Mesenteric fat pad (tissue), 1 donor: Measurements from ENCODE around the gene AKIP1. TPM values are rescaled to one million over a fixed set of nuclear protein-coding genes. Genes with fewer than 3 reads are reported as not detected.
A peak's percentile ranks its signal among the peaks of the same experiment; 100 is the strongest.
"Not testable (repeated sequence)": the region's sequence is repeated elsewhere in the genome, so short reads cannot be mapped to it uniquely, and the experiment has no call there.

Experiments used
- DNase-seq: peaks from one replicate; pipeline ENCODE4 v3.0.0-alpha.2; 2020; ENCODE audit warnings: low spot score
- long read RNA-seq: library from polyadenylated mRNA; unstranded; transcript quantifications from one replicate; pipeline ENCODE4 v2.0.0, GENCODE V29; 2020
- total RNA-seq: library from RNA; stranded (reverse); fragmentation: NEBNext Ultra II Directional; extraction: Animal tissue kit (Norgen Biotek cat#: 25700); gene quantifications from one replicate; pipeline ENCODE4 v1.2.1, GENCODE V29; 2021
- donor health status: DM: yes; HTN: yes; CAD: no.

The AKIP1 gene, protein sequence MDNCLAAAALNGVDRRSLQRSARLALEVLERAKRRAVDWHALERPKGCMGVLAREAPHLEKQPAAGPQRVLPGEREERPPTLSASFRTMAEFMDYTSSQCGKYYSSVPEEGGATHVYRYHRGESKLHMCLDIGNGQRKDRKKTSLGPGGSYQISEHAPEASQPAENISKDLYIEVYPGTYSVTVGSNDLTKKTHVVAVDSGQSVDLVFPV
- 12.8 TPM for total RNA-seq
- long read RNA-seq, transcript AKIP1-201 (5 exons, 1,247 nt): major isoform, 9 of 32 reads
- long read RNA-seq, transcript AKIP1-203 (6 exons, 1,327 nt): major isoform, 9 of 32 reads
- long read RNA-seq, transcript AKIP1-210 (5 exons, 1,022 nt): minor isoform, 5 of 32 reads
- long read RNA-seq, partial matches to known transcripts: 0 of 32 reads
- long read RNA-seq, other reads (novel, unspliced or antisense): 6 of 32 reads

DNA sequence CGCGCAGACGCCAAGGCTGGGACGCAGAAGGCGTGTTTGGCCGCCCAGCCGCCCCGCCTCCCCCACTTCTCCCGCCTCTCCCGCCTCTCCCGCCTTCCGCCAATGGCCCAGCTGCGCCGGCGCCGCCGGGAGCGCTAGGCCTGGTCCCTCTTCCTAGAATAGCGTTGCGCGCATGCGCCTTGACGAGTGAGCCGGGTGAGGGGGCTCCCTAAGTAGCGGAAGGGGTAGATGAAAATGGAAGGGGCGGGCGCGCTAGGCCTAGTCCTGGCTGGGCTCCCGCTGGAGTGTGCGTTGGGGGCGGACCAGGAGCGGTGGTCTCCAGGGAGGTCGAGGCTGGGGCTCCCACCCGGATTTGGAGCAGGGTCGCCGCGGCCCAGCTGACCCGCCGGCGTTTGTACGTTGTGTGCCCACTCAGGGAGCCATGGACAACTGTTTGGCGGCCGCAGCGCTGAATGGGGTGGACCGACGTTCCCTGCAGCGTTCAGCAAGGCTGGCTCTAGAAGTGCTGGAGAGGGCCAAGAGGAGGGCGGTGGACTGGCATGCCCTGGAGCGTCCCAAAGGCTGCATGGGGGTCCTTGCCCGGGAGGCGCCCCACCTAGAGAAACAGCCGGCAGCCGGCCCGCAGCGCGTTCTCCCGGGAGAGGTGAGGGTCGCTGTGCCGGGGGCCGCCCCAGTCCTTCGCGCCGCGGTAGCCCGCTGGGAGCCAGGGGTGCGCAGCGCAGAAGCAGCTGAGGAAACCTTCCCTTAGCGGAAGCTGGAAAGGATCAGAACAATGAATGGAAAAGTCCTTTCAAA lies at the start of gene AKIP1:
Gene AKIP1 (plus strand): TSS at position 161 of the 795 bp plus-strand sequence. CDS start 261 bp downstream, at position 422.
- DNase-seq: peak; percentile 97

DNA sequence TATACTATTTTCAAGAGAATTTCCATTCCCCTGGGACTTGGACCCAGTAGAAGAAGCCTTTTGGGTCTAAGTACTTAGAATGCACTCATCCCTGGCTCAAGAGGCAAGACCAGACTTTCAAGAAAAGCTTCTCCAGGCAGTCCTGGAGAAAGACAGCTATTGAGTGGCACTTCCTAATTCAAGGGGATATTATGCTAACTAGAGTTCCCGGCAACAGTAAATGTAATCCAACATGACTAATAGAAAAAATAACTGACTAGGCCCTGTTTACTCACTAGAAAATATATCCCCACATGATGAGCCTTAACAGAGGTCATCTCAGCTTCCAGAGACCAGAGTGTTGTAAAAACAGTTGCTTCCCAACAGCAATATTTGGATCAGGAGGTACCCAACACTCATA lies 47.2 kb upstream of the AKIP1 start:
- no peak for DNase-seq

DNA sequence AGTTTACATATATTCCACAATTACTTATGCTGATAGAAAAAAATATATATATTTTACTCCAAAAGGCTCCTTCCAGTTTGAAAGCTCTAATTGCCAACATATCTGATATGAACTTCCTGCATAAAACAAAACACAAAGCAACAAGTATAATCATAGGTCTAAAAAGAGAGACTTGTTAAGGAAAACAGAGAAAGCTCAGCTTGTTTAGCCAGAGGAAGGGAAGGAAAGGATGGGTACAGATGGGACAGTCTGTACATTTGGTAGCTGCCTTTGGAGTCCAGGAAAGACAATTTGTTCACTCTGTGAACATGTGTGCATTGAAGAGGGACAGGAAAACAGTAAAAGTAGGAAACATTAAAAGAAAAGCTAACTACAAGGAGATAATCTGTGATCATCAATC lies 45.7 kb upstream of the AKIP1 start:
- no peak for DNase-seq

DNA sequence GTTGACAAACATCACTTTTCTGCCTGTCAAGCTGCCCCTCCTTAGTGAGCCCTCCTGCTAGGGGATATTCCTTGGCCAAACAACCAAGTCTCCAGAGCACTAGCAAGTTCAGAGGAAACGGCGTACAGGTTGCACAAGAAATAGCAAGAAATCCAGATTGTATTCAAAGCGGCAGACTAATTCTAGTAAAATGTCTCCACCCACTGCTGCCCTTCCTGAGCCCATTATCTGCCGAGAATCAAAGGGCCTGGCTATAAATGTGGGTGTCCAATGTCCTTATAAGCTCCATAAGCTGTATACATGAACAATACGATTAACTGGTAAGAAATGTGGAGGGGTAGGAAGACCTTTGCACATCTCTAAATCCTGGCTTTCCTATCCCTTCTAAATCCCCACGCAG lies 44.0 kb upstream of the AKIP1 start:
- no peak for DNase-seq

DNA sequence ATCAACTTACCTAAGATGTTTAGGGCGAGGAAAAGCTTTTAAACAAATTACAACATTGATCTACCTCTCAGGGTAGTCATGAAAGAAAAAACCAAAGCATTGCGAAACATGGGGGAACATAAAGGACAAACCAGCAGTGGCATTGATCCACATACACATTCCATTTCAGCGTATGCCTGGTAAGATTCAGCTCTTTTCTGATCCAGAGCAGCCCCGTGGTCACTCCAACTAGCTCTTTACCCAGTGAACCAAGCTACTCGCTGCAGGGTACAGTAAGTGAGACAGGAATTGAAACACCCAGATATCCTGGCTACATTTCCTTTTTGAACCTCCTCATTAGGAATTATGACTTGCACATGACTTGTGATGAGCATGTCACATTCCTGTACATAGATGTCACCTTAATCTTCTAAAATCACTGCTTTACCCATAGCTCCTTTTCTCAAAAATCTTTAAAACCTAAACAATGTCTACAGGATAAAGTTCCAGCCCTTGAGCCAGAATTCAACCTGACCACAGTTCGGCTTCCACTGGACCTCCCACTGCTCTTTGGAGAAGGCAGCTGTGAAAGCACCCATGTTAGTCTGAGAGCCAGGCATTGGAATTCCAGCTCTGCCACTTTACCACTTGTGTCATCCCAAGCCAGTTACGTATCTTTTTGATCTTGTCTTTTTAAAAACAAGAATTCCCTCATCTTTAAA lies 42.9 kb upstream of the AKIP1 start:
- DNase-seq: no peak

DNA sequence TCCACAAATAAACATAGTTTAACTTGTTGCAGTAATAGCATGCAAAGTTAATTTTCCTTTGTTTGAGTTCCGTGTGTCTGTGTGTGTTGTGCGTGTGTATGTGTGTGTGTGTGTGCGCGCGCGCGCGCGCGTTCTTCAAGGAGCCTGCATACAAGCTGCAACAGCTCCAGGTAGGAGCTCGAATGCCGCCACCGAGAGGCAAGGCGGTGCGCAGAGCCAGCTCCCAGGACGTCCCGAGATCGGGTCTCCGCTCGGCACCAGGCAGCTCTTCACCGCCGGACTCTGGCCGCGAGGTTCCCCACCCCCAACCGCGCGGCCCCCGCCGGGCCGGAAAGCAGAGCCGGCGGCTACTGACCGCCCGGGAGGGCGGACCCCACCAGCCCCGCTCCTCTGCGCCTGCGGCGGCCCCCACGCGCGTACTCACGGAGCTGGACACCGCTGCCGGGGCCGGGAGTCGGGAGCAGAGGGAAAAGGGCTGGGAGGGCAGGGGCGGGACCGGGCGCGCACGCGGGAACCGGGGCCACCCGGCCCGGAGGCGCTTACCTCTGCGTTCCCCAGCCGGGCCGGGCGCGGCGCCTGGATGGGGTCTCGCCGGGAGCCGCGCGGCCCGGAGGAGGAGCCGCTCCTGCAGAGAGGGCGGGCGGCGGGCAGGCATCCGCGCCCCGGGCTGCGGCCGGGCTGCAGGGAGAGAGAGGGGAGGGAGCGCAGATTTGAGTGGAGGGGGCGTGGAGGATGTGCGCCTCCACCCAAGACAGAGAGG lies 40.4 kb upstream of the AKIP1 start:
- no peak for DNase-seq

DNA sequence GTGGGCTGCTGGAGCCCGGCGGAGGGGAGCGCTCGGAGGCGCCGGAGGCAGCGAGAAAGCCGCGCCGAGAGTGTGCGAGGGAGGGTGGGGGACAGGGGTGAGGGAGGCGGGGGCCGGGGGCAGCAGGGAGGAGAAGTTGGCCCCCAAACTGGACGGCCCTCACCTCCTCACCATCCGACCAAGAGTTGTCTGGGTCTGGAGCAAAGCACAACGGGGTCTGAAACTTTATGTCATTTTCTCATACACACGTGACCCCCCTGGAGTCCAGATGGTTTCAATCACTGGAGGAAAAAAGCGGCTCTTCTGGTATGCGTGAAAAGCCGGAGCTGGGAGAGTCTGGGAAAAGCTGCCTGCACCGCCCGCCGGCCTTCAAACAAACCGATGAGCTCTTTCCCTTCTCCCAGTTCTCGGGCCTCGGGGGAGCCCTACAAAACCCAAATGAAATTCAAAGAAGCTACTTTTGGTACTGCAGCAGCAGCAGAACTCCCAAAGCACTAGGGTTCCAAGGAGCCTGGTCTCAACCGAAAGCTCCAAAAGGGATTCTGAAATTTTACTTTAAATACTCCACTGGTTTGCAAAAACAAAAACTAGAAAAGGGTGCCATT lies 39.7 kb upstream of the AKIP1 start:
- DNase-seq: no peak

DNA sequence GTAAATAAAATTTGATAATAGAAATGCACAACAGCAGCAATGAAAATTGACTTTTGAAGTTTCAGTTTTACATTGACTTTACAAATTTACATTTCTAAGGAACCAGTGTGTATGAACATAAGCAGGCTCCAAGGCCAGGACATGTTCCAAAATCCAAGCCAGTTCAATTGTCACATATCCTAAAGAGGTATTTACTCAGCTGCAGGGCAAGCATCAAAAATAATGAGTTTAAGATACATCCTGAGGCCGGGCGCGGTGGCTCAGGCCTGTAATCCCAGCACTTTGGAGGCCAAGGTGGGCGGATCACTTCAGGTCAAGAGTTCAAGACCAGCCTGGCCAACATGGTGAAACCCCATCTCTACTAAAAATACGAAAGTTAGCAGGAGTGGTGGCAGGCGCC lies 39.0 kb upstream of the AKIP1 start:
- DNase-seq: no peak

DNA sequence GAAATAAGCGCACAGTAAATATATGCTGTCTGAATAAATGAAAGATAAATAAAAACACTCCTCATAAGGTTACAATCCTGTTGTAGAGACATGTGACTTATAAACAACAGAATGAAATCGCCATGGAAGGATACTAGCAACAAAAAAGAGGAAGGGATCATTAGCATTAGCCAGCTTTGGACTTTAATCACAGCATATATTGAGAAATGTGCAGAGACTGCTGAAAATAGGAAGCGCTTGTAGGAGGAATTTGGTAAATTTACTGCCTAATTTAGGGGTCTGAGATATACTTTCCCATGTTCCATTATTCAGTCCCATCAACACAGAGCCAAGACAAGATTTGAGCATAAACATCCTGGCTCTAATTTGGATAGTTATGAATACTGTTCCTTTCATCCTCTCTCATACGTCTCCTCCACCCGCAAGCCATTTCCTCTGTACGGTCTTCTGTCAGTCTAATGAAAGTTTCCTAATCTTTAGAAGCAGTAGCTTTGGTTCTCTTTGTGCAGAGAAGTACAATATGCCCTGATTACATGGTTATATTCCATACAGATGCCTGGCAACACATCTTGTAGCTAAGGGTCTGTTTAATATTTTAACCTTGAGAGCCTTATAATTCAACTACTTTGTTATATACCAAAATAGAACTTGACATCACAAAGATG lies 37.1 kb upstream of the AKIP1 start:
- DNase-seq: no peak

DNA sequence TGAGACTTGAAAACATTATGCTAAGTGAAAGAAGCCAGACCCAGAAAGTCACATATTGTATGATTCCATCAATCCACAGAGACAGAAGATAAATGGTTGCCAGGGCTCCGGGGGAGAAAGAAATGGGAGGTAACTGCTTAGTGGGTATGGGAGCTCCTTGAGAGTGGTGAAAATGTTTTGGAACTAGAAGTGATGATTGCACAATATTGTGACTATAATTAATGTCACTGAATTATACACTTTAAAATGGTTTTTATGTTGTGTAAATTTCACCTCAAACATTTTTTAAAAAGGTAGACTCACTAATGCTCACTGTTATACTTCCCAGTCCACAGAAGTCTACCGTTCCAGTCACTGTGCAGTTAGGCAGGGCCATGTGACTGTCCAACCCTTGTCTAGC lies 32.2 kb upstream of the AKIP1 start:
- no peak for DNase-seq

DNA sequence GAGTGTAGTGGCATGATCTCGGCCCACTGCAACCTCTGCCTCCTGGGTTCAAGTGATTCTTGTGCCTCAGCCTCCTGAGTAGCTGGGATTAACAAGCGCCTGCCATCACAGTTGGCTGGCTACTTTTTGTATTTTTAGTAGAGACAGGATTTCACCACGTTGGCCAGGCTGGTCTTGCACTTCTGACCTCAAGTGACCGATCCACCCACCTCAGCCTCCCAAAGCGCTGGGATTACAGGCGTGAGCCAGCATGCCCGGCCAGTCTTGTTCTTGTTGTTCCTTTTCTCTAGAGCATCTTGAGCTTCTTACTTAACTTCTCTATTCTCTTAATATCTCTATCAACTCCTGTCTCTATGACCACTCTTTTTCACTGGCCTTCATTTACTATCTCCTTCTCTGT lies 29.4 kb upstream of the AKIP1 start:
- DNase-seq: not testable (repeated sequence)

DNA sequence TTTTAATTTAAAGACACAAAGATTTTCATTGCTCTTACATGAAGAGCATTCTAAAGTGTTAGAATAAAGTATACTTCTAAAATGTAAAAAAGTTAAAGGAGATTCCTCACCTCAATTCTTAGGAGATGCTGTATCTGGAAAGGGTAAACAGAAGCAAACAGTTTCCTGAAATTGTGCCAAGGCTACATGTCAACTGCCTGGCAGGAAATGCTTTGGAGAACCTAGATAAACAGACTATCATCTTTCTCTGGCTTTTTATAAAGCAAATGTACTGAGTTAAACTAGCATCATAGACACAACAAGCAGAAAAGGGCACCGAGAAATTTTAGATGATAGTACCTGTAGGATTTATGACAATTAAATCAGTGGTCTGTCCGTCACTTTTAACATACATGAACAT lies 24.7 kb upstream of the AKIP1 start:
- DNase-seq: no peak

DNA sequence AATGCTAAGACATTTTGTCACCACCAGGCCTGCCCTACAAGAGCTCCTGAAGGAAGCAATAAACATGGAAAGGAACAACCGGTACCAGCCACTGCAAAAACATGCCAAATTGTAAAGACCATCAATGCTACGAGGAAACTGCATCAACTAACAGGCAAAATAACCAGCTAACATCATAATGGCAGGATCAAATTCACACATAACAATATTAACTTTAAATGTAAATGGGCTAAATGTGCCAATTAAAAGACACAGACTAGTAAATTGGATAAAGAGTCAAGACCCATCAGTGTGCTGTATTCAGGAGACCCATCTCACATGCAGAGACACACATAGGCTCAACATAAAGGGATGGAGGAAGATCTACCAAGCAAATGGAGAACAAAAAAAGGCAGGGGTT lies 19.8 kb upstream of the AKIP1 start:
- DNase-seq: not testable (repeated sequence)

DNA sequence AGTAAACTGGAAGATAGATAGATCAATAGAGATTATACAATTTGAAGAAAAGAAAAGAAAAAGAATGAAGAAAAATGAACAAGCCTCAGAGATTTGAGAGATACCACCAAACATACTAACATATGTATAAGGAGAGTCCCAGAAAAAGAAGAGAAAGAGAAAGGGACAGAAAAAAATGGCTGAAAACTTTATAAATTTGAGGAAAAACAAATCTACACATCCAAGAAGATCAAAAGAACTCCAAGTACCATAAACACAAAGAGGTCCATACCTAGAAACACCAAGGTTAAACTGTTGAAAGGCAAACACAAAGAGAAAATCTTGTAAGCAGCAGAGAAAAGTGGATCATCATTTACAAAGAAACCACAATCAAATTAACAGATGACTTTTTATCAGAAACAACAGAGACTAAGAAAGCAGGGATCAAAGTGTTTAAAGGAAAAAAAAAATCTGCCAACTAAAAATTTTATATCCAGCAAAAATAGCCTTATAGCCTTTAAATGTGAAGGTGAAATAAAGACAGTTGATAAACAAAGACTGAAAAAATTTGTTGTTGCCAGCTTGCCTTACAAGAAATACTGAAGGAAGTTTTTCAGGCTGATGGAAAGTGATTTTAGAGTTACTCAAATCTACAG lies 11.8 kb upstream of the AKIP1 start:
- no peak for DNase-seq

DNA sequence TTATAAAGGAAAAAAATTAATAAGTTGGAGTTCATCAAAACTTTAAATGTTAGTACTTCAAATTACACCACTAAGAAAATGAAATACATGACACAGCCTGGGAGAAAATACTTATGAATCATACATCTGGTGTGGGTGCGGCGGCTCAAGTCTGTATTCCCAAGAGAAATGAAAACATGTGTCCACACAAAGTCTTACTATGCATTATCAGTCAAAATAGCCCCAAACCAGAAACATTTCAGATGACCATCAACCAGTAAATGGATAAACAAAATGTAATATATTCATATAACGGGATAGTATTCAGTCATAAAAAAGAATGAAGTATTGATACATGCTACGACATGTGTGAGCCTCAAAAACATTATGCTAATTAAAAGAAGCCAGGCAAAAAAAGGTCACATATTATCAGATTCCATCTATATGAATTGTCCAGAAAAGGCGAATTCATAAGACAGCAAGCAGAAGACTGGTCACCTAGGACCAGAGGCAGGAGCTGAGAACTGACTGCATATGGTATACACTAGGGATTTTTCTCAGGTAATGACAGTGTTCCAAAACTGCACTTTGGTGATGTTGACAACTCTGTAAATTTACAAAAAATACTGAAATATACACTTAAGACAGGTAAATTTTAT lies 5.3 kb upstream of the AKIP1 start:
- no peak for DNase-seq

DNA sequence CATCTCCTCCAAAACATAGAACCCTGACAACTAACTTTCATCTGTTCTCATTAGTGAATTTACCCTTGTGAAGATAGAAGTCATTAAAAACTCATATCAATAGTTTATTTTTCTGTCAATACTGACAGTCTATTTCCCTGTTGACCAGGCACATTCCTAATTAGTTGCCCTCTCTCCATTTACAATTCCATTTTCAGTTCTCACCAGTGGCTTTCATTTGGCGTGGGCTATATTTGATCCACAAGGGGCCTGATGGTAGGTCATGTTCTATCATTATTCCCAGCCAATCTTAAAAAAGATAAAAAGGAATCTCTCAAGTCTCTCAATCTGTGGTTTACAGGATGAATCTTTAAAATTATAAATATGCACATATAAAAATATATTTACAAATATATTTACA lies 3.9 kb upstream of the AKIP1 start:
- no peak for DNase-seq

DNA sequence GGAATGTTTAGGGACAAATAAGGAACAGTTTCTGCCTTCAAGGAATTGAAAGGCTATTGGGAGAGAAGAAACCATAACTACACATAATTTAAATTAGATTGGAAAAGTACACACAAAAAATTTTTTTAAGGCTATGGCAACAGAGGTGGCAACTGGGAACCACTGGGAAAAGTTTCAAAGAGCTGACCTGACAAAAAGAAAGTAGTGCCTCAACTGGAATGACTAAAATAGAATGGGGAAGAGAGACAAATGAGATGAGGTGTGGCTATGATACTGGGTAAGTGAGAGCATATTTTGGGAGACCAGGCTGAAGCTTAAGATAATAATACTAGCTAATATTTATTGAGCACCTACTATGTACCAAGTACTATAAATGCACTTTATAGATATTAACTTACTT lies 2.9 kb upstream of the AKIP1 start:
- DNase-seq: no peak

DNA sequence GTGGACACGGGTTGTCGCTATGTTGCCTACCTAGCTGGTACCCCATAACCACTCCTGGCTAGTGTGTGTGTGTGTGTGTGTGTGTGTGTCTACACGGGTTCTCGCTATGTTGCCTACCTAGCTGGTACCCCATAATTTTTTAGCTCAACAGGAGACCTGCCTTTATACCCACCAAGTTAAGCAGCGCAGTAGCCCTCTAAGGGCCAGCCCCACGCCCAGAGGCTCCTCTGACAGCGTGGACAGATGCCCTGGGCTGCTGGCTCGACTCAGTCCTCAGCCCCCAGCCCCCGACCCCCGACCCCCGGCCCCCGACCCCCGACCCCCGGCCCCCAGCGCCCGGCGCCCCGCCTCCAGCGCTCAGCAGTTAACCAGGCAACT lies 351 bp upstream of the AKIP1 start:
- no peak for DNase-seq

DNA sequence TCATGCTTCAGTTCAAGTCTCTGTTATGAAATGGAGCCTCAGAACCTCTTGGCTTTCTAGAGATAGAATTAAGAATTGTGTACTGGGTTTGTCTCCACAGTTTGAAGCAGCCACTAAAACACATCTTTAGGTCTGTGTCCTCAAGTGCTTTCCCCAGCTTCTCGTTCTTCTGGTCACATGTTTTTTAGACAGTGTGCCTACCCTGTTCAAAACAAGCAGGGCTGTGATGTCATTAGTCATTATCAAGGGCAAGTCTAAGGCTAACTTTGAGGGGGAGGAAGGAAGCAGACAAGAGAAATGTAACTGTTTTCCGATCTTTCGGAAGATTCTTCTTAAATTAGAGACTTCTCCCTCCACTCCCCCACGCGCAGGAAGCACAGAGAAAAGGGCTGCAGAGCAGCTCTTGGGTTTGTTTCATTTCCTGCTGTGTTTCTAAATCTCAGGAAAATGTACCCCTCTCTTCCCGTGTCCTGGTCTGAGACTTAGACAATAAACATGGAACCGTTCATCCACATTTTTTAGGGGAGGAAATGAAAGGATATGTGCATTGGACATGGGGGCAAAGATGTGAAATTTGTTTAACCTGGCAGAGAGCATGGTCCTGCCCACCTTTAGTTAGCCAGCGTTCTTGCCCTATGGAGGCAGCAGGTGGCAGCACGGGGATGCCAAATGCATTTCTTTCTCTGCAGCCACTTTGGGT lies 3.1 kb downstream of the AKIP1 start:
- DNase-seq: no peak
